ENCODE data around the gene RAB5A. TPM values are rescaled to one million over a fixed set of nuclear protein-coding genes. Genes with fewer than 3 reads are reported as not detected.

RAB5A gene
- total and polyA plus RNA-seq, 2 donors (not counting 3 experiments of a cell fraction or from before 2014, with no cell fraction given): 20.6 to 63.8 TPM

Small RNA genes within 50 kb of the gene (small RNA-seq; reads per million reads assigned to genes)
- gene RNU4-85P (ENCODE audit: insufficient read depth, insufficient read length, low read depth, low replicate concordance) (not detected), gene RPL39P18 (ENCODE audit: insufficient read depth, insufficient read length, low read depth, low replicate concordance) (not detected)

Other genes with a start within 250 kb of the RAB5A start
- gene EFHB, start 12.9 kb upstream of the RAB5A start, total RNA-seq: 0.82 and 0.99 TPM in 2 replicates
- not detected in 2 replicates for gene EFHB, start 12.9 kb upstream of the RAB5A start, polyA plus RNA-seq
- not detected in 2 replicates for gene PP2D1, start 65.2 kb downstream of the RAB5A start, total RNA-seq
- not detected in 2 replicates for gene PP2D1, start 65.2 kb downstream of the RAB5A start, polyA plus RNA-seq
- gene KAT2B, start 93.3 kb downstream of the RAB5A start, total RNA-seq: 9.7 and 11.0 TPM in 2 replicates
- 1.9 and 2.6 TPM in 2 replicates for gene KAT2B, start 93.3 kb downstream of the RAB5A start, polyA plus RNA-seq
- 15.5 and 21.7 TPM in 2 replicates for gene SGO1, start 239.1 kb downstream of the RAB5A start, total RNA-seq
- 2.0 and 3.0 TPM in 2 replicates for gene SGO1, start 239.1 kb downstream of the RAB5A start, polyA plus RNA-seq

Data from endothelial cell of umbilical vein (primary cell).